Astrocyte of the cerebellum (primary cell): ENCODE measurements around the gene SHD.
"Not testable (repeated sequence)": the region's sequence is repeated elsewhere in the genome, so short reads cannot be mapped to it uniquely, and the experiment has no call there.

ENCODE experiments used
- DNase-seq: peaks from one replicate; pipeline ENCODE4 v3.0.0-alpha.2; 2011; ENCODE audit warnings: low read depth
- H3K4me3 ChIP-seq: 2 replicates; pipeline ENCODE4 v1.5.1; 2011; ENCODE audit warnings: mild to moderate bottlenecking, low read depth, low read length, moderate library complexity
- CTCF ChIP-seq: IDR thresholded peaks from 2 replicates; pipeline ENCODE4 v1.5.1; 2012; ENCODE audit warnings: low read length, low read depth, moderate library complexity, mild to moderate bottlenecking; ENCODE audit errors: missing control alignments
- in situ Hi-C: cut with HindIII; loops from 2 replicates; pipeline ENCODE4 v1.10.0; 2017; ENCODE audit warnings: low sequenced_read_pairs

Gene SHD

GRCh38 chr19:4328243-4328990 is 49.4 kb downstream of the SHD start:
- H3K4me3 ChIP-seq, result peak overlapping the region; percentile 51
- TF ChIP-seq CTCF, result no peak
- DNase-seq, result peak; percentile 86
- in situ Hi-C loops, result no loop called here

GRCh38 chr19:4328991-4329681 is 50.1 kb downstream of the SHD start:
- in situ Hi-C loops, DNase-seq: not testable (repeated sequence)
- H3K4me3 ChIP-seq, result peak overlapping the region; percentile 51

- no peak overlapping the region for H3K4me3 ChIP-seq
- in situ Hi-C loops, result no loop called here
- no peak for TF ChIP-seq CTCF
- DNase-seq, result no peak
Observed at GRCh38 chr19:4329858-4330257, 50.8 kb downstream of the SHD start.

- TF ChIP-seq CTCF, result no peak
- no peak for DNase-seq
- in situ Hi-C loops, result no loop called here
- no peak overlapping the region for H3K4me3 ChIP-seq
Observed at GRCh38 chr19:4334929-4335570, 56.0 kb downstream of the SHD start.

GRCh38 chr19:4337906-4338440 is 58.9 kb downstream of the SHD start:
- H3K4me3 ChIP-seq, result peak overlapping the region; percentile 32
- TF ChIP-seq CTCF, result no peak
- no peak for DNase-seq
- in situ Hi-C loops, result no loop called here

GRCh38 chr19:4338441-4339355 is 59.6 kb downstream of the SHD start, which contains the start of gene STAP2:
Gene STAP2 (minus strand): TSS chr19:4338827. CDS start chr19:4338753, 74 bp downstream.
- no peak for DNase-seq
- in situ Hi-C loops, result no loop called here
- H3K4me3 ChIP-seq, result peak within 1 kb of the TSS; percentile 32
- no peak for TF ChIP-seq CTCF
